ENCODE data around the gene PPP6C.
"Not testable (repeated sequence)": the region's sequence is repeated elsewhere in the genome, so short reads cannot be mapped to it uniquely, and the experiment has no call there.

The PPP6C gene

GRCh38 chr9:125189361-125190289 lies at the start of gene PPP6C:
PPP6C (minus strand) TSS chr9:125189803; CDS start chr9:125189718, 85 bp downstream.
- peak; percentile 99 for DNase-seq

GRCh38 chr9:125238915-125239446 lies 49.4 kb upstream of the PPP6C start:
- DNase-seq = no peak

GRCh38 chr9:125238127-125238914 lies 48.7 kb upstream of the PPP6C start:
- DNase-seq = no peak

- DNase-seq = not testable (repeated sequence)
Observed at GRCh38 chr9:125236520-125237159, 47.0 kb upstream of the PPP6C start.

- no peak for DNase-seq
Observed at GRCh38 chr9:125235804-125236519, 46.4 kb upstream of the PPP6C start.

- DNase-seq = not testable (repeated sequence)
Observed at GRCh38 chr9:125234099-125234498, 44.5 kb upstream of the PPP6C start.

- peak; percentile 49 for DNase-seq
Observed at GRCh38 chr9:125233678-125234077, 44.1 kb upstream of the PPP6C start.

- no peak for DNase-seq
Observed at GRCh38 chr9:125227761-125228160, 38.2 kb upstream of the PPP6C start.

- not testable (repeated sequence) for DNase-seq
Observed at GRCh38 chr9:125224858-125225257, 35.3 kb upstream of the PPP6C start.

GRCh38 chr9:125218621-125219020 lies 29.0 kb upstream of the PPP6C start:
- DNase-seq = no peak

GRCh38 chr9:125214186-125214585 lies 24.6 kb upstream of the PPP6C start:
- no peak for DNase-seq

- DNase-seq = no peak
Observed at GRCh38 chr9:125204477-125204876, 14.9 kb upstream of the PPP6C start.

GRCh38 chr9:125202846-125203618 lies 13.4 kb upstream of the PPP6C start:
- no peak for DNase-seq

GRCh38 chr9:125200216-125201047 lies 10.8 kb upstream of the PPP6C start, which contains the start of gene RABEPK:
RABEPK (plus strand) TSS chr9:125200542; CDS start chr9:125203014, 2,472 bp downstream.
- peak; percentile 97 for DNase-seq

- DNase-seq = not testable (repeated sequence)
Observed at GRCh38 chr9:125195591-125195990, 6.0 kb upstream of the PPP6C start.

- DNase-seq = peak; percentile 8
Observed at GRCh38 chr9:125194466-125194865, 4.9 kb upstream of the PPP6C start.

GRCh38 chr9:125190361-125190801 lies 778 bp upstream of the PPP6C start:
- DNase-seq = no peak

GRCh38 chr9:125189011-125189360 lies 617 bp downstream of the PPP6C start:
- peak; percentile 28 for DNase-seq

- no peak for DNase-seq
Observed at GRCh38 chr9:125183561-125183960, 6.0 kb downstream of the PPP6C start.

GRCh38 chr9:125183054-125183453 lies 6.5 kb downstream of the PPP6C start:
- no peak for DNase-seq

Data from suppressor macrophage treated with lipopolysaccharide for 4 hours (primary cell).